GM23248 (cell line): ENCODE data around the gene MUS81.

Source experiments
- EZH2 ChIP-seq: fragments of 200-600 bp; sonication (generic); IDR thresholded peaks from 2 replicates; pipeline ENCODE4 v1.6.1; 2018; ENCODE audit warnings: antibody characterized with exemption, mild to moderate bottlenecking; ENCODE audit not compliant: insufficient read depth, poor library complexity, severe bottlenecking
- EZH2phosphoT487 ChIP-seq: fragments of 200-600 bp; sonication (generic); IDR thresholded peaks from 2 replicates; pipeline ENCODE4 v1.6.1; 2018; ENCODE audit warnings: antibody characterized with exemption, moderate library complexity, mild to moderate bottlenecking, low read depth; ENCODE audit not compliant: insufficient read depth

DNA sequence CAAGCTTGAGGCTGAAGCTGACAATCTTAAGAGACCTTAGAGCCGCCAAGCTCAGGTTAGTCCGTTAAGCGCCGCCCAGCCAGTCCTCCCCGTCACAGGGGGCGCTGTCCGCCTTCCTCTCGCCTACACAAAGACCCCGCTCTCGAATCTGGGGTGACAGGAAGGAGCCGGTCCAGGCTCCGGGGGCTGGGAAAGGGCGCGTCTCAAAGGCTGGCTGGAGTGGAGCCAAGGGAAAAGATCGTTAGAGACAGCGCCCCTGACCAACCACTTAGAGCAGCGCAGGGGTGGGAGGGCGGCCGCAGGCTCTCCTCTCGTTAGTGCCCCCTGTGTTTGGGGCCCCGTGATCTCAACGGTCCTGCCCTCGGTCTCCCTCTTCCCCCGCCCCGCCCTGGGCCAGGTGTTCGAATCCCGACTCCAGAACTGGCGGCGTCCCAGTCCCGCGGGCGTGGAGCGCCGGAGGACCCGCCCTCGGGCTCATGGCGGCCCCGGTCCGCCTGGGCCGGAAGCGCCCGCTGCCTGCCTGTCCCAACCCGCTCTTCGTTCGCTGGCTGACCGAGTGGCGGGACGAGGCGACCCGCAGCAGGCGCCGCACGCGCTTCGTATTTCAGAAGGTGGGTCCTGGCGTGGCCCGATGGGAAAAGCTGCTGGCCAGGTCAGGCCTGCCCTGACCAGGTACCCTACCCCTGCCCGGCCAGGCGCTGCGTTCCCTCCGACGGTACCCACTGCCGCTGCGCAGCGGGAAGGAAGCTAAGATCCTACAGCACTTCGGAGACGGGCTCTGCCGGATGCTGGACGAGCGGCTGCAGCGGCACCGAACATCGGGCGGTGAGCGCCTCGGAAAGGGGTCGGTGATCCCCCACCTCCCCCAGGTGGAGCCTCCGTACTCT lies at the start of gene MUS81:
- TF ChIP-seq EZH2 (no peak), EZH2phosphoT487 (no peak)
